Subcutaneous adipose tissue (tissue), 4 donors: ENCODE data around the gene RNASE11. TPM values are rescaled to one million over a fixed set of nuclear protein-coding genes. Genes with fewer than 3 reads are reported as not detected.

Source experiments
- CTCF ChIP-seq: fragments of 450-650 bp; IDR thresholded peaks from one replicate; pipeline ENCODE4 v1.5.1; 2016; ENCODE audit warnings: low read depth, mild to moderate bottlenecking, control low read depth, antibody characterized with exemption, moderate library complexity
- total RNA-seq, 4 donors: library from RNA; depleted of rRNA; stranded (reverse); fragments of >200 nt; gene quantifications; one replicate each; pipeline ENCODE4 v1.1.0, GENCODE V29; 2016

The RNASE11 gene
- total RNA-seq, 4 donors from 2014 or later = not detected

GRCh38 chr14:20612403-20612802 is 24.6 kb upstream of the RNASE11 start:
- TF ChIP-seq CTCF = no peak

GRCh38 chr14:20611277-20611676 is 23.5 kb upstream of the RNASE11 start:
- no peak for TF ChIP-seq CTCF

- TF ChIP-seq CTCF = no peak
Measured at GRCh38 chr14:20610002-20610765, 22.4 kb upstream of the RNASE11 start.

- TF ChIP-seq CTCF = no peak
Measured at GRCh38 chr14:20609215-20610001, 21.6 kb upstream of the RNASE11 start.

GRCh38 chr14:20608383-20609110 is 20.7 kb upstream of the RNASE11 start:
- no peak for TF ChIP-seq CTCF

GRCh38 chr14:20607617-20608016 is 19.8 kb upstream of the RNASE11 start:
- TF ChIP-seq CTCF = no peak

GRCh38 chr14:20606902-20607242 is 19.1 kb upstream of the RNASE11 start:
- no peak for TF ChIP-seq CTCF
